ENCODE measurements around the gene HTATSF1.

DNA sequence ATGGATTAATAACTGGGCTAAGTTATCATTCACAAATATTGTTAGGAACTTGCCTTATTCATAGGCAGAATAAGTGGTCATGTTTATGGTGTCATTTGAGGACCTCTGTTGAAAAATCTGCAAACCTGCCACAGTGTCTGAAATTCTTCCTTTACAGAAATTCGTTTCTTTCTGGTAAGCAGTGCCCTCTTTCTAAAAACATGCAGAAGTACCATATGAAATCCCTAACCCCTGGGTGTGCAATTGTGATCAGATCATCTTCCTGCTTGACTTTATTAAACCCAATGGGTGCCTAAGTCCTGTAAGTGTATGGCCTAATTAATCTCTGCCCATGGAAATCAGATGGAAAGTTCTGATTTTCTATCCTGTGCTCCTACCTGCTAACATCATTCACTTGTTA, 4.4 kb upstream of the HTATSF1 start:
- TF ChIP-seq POLR2AphosphoS5 (IDR thresholded peaks at IDR 0.05) = no peak
- TF ChIP-seq POLR2A (IDR thresholded peaks at IDR 0.05) = no peak
- TF ChIP-seq, protein P1, sequence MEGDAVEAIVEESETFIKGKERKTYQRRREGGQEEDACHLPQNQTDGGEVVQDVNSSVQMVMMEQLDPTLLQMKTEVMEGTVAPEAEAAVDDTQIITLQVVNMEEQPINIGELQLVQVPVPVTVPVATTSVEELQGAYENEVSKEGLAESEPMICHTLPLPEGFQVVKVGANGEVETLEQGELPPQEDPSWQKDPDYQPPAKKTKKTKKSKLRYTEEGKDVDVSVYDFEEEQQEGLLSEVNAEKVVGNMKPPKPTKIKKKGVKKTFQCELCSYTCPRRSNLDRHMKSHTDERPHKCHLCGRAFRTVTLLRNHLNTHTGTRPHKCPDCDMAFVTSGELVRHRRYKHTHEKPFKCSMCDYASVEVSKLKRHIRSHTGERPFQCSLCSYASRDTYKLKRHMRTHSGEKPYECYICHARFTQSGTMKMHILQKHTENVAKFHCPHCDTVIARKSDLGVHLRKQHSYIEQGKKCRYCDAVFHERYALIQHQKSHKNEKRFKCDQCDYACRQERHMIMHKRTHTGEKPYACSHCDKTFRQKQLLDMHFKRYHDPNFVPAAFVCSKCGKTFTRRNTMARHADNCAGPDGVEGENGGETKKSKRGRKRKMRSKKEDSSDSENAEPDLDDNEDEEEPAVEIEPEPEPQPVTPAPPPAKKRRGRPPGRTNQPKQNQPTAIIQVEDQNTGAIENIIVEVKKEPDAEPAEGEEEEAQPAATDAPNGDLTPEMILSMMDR (IDR thresholded peaks at IDR 0.05) = no peak

Data from breast epithelium (tissue), 3 donors.